ENCODE results near the gene SND1.

SND1 gene

GRCh38 chr7:127710635-127711034 lies 58.6 kb downstream of the SND1 start:
- CTCF ChIA-PET: interaction anchor here (0.5 to 11.5 kb wide), 6 partner anchors 7 to 614 kb away, joined by 3 to 188 read pairs (median 4); no protein-coding TSS in a partner anchor
- H3K4me3 ChIP-seq (ENCODE audit: control insufficient read depth in 1 of 7, extremely low read depth in 1 of 7, insufficient read depth in 4 of 7, low read depth in 2 of 7, low read length in 6 of 7): no peak overlapping the region
- H3K4me1 ChIP-seq (ENCODE audit: control extremely low read depth in 1 of 4, control insufficient read depth in 4 of 4, insufficient read depth in 4 of 4, low read length in 3 of 4): no peaks in the 10 kb centered on the region
- H3K36me3 ChIP-seq (ENCODE audit: control insufficient read depth in 4 of 4, insufficient read depth in 4 of 4, low read length in 3 of 4): peaks cover 13 to 69% (median 44%) of the 10 kb centered on the region in 4 experiments
- H3K9me3 ChIP-seq (ENCODE audit: control extremely low read depth in 1 of 5, control insufficient read depth in 4 of 5, insufficient read depth in 2 of 5, low read depth in 1 of 5, low read length in 4 of 5): peaks cover 0 to 7% (median 2%) of the 10 kb centered on the region in 5 experiments
- POLR2A ChIA-PET: no interaction called here
- WGBS (ENCODE audit: insufficient coverage): no CpG with 5 or more reads among the region's 1 CpG
- H3K27ac ChIP-seq (ENCODE audit: insufficient read depth in 1 of 2, low read depth in 1 of 2, low read length in 2 of 2, poor library complexity in 1 of 2, severe bottlenecking in 2 of 2): no peak overlapping the region
- no peaks in the 10 kb centered on the region for H3K27me3 ChIP-seq (replicated peaks in 2 of 5; ENCODE audit: control insufficient read depth in 4 of 5, insufficient read depth in 5 of 5, low read length in 4 of 5)
- no peak for DNase-seq

GRCh38 chr7:127711872-127712271 lies 59.9 kb downstream of the SND1 start:
- Histone ChIP-seq H3K27ac (ENCODE audit: insufficient read depth in 1 of 2, low read depth in 1 of 2, low read length in 2 of 2, poor library complexity in 1 of 2, severe bottlenecking in 2 of 2) (no peak overlapping the region), H3K27me3 (replicated peaks in 2 of 5; ENCODE audit: control insufficient read depth in 4 of 5, insufficient read depth in 5 of 5, low read length in 4 of 5) (no peaks in the 10 kb centered on the region), H3K4me3 (ENCODE audit: control insufficient read depth in 1 of 7, extremely low read depth in 1 of 7, insufficient read depth in 4 of 7, low read depth in 2 of 7, low read length in 6 of 7) (no peak overlapping the region), H3K9me3 (ENCODE audit: control extremely low read depth in 1 of 5, control insufficient read depth in 4 of 5, insufficient read depth in 2 of 5, low read depth in 1 of 5, low read length in 4 of 5) (peaks cover 0 to 7% (median 2%) of the 10 kb centered on the region in 5 experiments), H3K36me3 (ENCODE audit: control insufficient read depth in 4 of 4, insufficient read depth in 4 of 4, low read length in 3 of 4) (peaks cover 13 to 70% (median 44%) of the 10 kb centered on the region in 4 experiments), H3K4me1 (ENCODE audit: control extremely low read depth in 1 of 4, control insufficient read depth in 4 of 4, insufficient read depth in 4 of 4, low read length in 3 of 4) (no peaks in the 10 kb centered on the region)
- no peak for DNase-seq
- WGBS (ENCODE audit: insufficient coverage): 100% methylated on average over 3 of the region's 4 CpGs
- CTCF ChIA-PET: interaction anchor here (11.5 kb wide), 1 partner anchor 498 kb away, joined by 188 read pairs; no protein-coding TSS in a partner anchor
- POLR2A ChIA-PET: no interaction called here

- ChIA-PET POLR2A (no interaction called here), CTCF (interaction anchor here (11.5 kb wide), 1 partner anchor 497 kb away, joined by 188 read pairs; no protein-coding TSS in a partner anchor)
- H3K27me3 ChIP-seq (replicated peaks in 2 of 5; ENCODE audit: control insufficient read depth in 4 of 5, insufficient read depth in 5 of 5, low read length in 4 of 5): no peaks in the 10 kb centered on the region
- H3K27ac ChIP-seq (ENCODE audit: insufficient read depth in 1 of 2, low read depth in 1 of 2, low read length in 2 of 2, poor library complexity in 1 of 2, severe bottlenecking in 2 of 2): no peak overlapping the region
- no peak for DNase-seq
- H3K4me1 ChIP-seq (ENCODE audit: control extremely low read depth in 1 of 4, control insufficient read depth in 4 of 4, insufficient read depth in 4 of 4, low read length in 3 of 4): no peaks in the 10 kb centered on the region
- peaks cover 11 to 72% (median 39%) of the 10 kb centered on the region in 4 experiments for H3K36me3 ChIP-seq (ENCODE audit: control insufficient read depth in 4 of 4, insufficient read depth in 4 of 4, low read length in 3 of 4)
- H3K4me3 ChIP-seq (ENCODE audit: control insufficient read depth in 1 of 7, extremely low read depth in 1 of 7, insufficient read depth in 4 of 7, low read depth in 2 of 7, low read length in 6 of 7): no peak overlapping the region
- peaks cover 0 to 7% (median 2%) of the 10 kb centered on the region in 5 experiments for H3K9me3 ChIP-seq (ENCODE audit: control extremely low read depth in 1 of 5, control insufficient read depth in 4 of 5, insufficient read depth in 2 of 5, low read depth in 1 of 5, low read length in 4 of 5)
Observed at GRCh38 chr7:127713006-127713405, 61.0 kb downstream of the SND1 start.

- Histone ChIP-seq H3K27ac (ENCODE audit: insufficient read depth in 1 of 2, low read depth in 1 of 2, low read length in 2 of 2, poor library complexity in 1 of 2, severe bottlenecking in 2 of 2) (no peak overlapping the region), H3K4me1 (ENCODE audit: control extremely low read depth in 1 of 4, control insufficient read depth in 4 of 4, insufficient read depth in 4 of 4, low read length in 3 of 4) (no peaks in the 10 kb centered on the region), H3K9me3 (ENCODE audit: control extremely low read depth in 1 of 5, control insufficient read depth in 4 of 5, insufficient read depth in 2 of 5, low read depth in 1 of 5, low read length in 4 of 5) (peaks cover 0 to 7% (median 2%) of the 10 kb centered on the region in 5 experiments), H3K36me3 (ENCODE audit: control insufficient read depth in 4 of 4, insufficient read depth in 4 of 4, low read length in 3 of 4) (peaks cover 12 to 72% (median 42%) of the 10 kb centered on the region in 4 experiments), H3K4me3 (ENCODE audit: control insufficient read depth in 1 of 7, extremely low read depth in 1 of 7, insufficient read depth in 4 of 7, low read depth in 2 of 7, low read length in 6 of 7) (no peak overlapping the region), H3K27me3 (replicated peaks in 2 of 5; ENCODE audit: control insufficient read depth in 4 of 5, insufficient read depth in 5 of 5, low read length in 4 of 5) (no peaks in the 10 kb centered on the region)
- 100% methylated on average over 5 of the region's 6 CpGs for WGBS (ENCODE audit: insufficient coverage)
- ChIA-PET CTCF (interaction anchor here (0.9 to 11.5 kb wide), 3 partner anchors 9 to 496 kb away, joined by 3 to 188 read pairs (median 5); no protein-coding TSS in a partner anchor), POLR2A (no interaction called here)
- no peak for DNase-seq
Observed at GRCh38 chr7:127713758-127714157, 61.8 kb downstream of the SND1 start.

GRCh38 chr7:127715272-127715671 lies 63.3 kb downstream of the SND1 start:
- H3K4me3 ChIP-seq (ENCODE audit: control insufficient read depth in 1 of 7, extremely low read depth in 1 of 7, insufficient read depth in 4 of 7, low read depth in 2 of 7, low read length in 6 of 7): no peak overlapping the region
- ChIA-PET CTCF (interaction anchor here (1.5 kb wide), 1 partner anchor 439 kb away, joined by 3 read pairs; no protein-coding TSS in a partner anchor), POLR2A (no interaction called here)
- no peak overlapping the region for H3K27ac ChIP-seq (ENCODE audit: insufficient read depth in 1 of 2, low read depth in 1 of 2, low read length in 2 of 2, poor library complexity in 1 of 2, severe bottlenecking in 2 of 2)
- no peaks in the 10 kb centered on the region for H3K27me3 ChIP-seq (replicated peaks in 2 of 5; ENCODE audit: control insufficient read depth in 4 of 5, insufficient read depth in 5 of 5, low read length in 4 of 5)
- no peaks in the 10 kb centered on the region for H3K4me1 ChIP-seq (ENCODE audit: control extremely low read depth in 1 of 4, control insufficient read depth in 4 of 4, insufficient read depth in 4 of 4, low read length in 3 of 4)
- H3K36me3 ChIP-seq (ENCODE audit: control insufficient read depth in 4 of 4, insufficient read depth in 4 of 4, low read length in 3 of 4): peaks cover 9 to 68% (median 38%) of the 10 kb centered on the region in 4 experiments
- peaks cover 0 to 7% (median 2%) of the 10 kb centered on the region in 5 experiments for H3K9me3 ChIP-seq (ENCODE audit: control extremely low read depth in 1 of 5, control insufficient read depth in 4 of 5, insufficient read depth in 2 of 5, low read depth in 1 of 5, low read length in 4 of 5)
- DNase-seq: no peak
- WGBS (ENCODE audit: insufficient coverage): 100% methylated on average over 1 of the region's 3 CpGs

- CTCF ChIA-PET: no interaction called here
- POLR2A ChIA-PET: no interaction called here
- H3K36me3 ChIP-seq (ENCODE audit: control insufficient read depth in 4 of 4, insufficient read depth in 4 of 4, low read length in 3 of 4): peaks cover 7 to 68% (median 35%) of the 10 kb centered on the region in 4 experiments
Observed at GRCh38 chr7:127715901-127716300, 63.9 kb downstream of the SND1 start.

GRCh38 chr7:127717502-127718339 lies 65.7 kb downstream of the SND1 start:
- POLR2A ChIA-PET: no interaction called here
- WGBS (ENCODE audit: insufficient coverage): 100% methylated on average over 4 of the region's 6 CpGs
- no peaks in the 10 kb centered on the region for H3K9me3 ChIP-seq (ENCODE audit: control extremely low read depth in 1 of 5, control insufficient read depth in 4 of 5, insufficient read depth in 2 of 5, low read depth in 1 of 5, low read length in 4 of 5)
- no peak overlapping the region for H3K4me3 ChIP-seq (ENCODE audit: control insufficient read depth in 1 of 7, extremely low read depth in 1 of 7, insufficient read depth in 4 of 7, low read depth in 2 of 7, low read length in 6 of 7)
- H3K36me3 ChIP-seq (ENCODE audit: control insufficient read depth in 4 of 4, insufficient read depth in 4 of 4, low read length in 3 of 4): peaks cover 4 to 74% (median 35%) of the 10 kb centered on the region in 4 experiments
- CTCF ChIA-PET: interaction anchor here (1.2 to 3.5 kb wide), 2 partner anchors 10 to 123 kb away, joined by 4 to 30 read pairs; no protein-coding TSS in a partner anchor
- no peak overlapping the region for H3K27ac ChIP-seq (ENCODE audit: insufficient read depth in 1 of 2, low read depth in 1 of 2, low read length in 2 of 2, poor library complexity in 1 of 2, severe bottlenecking in 2 of 2)
- H3K4me1 ChIP-seq (ENCODE audit: control extremely low read depth in 1 of 4, control insufficient read depth in 4 of 4, insufficient read depth in 4 of 4, low read length in 3 of 4): no peaks in the 10 kb centered on the region
- no peaks in the 10 kb centered on the region for H3K27me3 ChIP-seq (replicated peaks in 2 of 5; ENCODE audit: control insufficient read depth in 4 of 5, insufficient read depth in 5 of 5, low read length in 4 of 5)
- no peak for DNase-seq

More at GRCh38 chr7:127715901-127716300, 63.9 kb downstream of the SND1 start:
- no peaks in the 10 kb centered on the region for H3K27me3 ChIP-seq (replicated peaks in 2 of 5; ENCODE audit: control insufficient read depth in 4 of 5, insufficient read depth in 5 of 5, low read length in 4 of 5)
- WGBS (ENCODE audit: insufficient coverage): no CpG with 5 or more reads among the region's 1 CpG
- DNase-seq: no peak
- no peak overlapping the region for H3K27ac ChIP-seq (ENCODE audit: insufficient read depth in 1 of 2, low read depth in 1 of 2, low read length in 2 of 2, poor library complexity in 1 of 2, severe bottlenecking in 2 of 2)
- peaks cover 0 to 3% (median 2%) of the 10 kb centered on the region in 5 experiments for H3K9me3 ChIP-seq (ENCODE audit: control extremely low read depth in 1 of 5, control insufficient read depth in 4 of 5, insufficient read depth in 2 of 5, low read depth in 1 of 5, low read length in 4 of 5)
- no peaks in the 10 kb centered on the region for H3K4me1 ChIP-seq (ENCODE audit: control extremely low read depth in 1 of 4, control insufficient read depth in 4 of 4, insufficient read depth in 4 of 4, low read length in 3 of 4)
- H3K4me3 ChIP-seq (ENCODE audit: control insufficient read depth in 1 of 7, extremely low read depth in 1 of 7, insufficient read depth in 4 of 7, low read depth in 2 of 7, low read length in 6 of 7): no peak overlapping the region

All from common myeloid progenitor, CD34-positive (primary cell).